Central memory CD8-positive, alpha-beta T cell (primary cell): ENCODE data around the gene DLX6.
"Not testable (repeated sequence)": the region's sequence is repeated elsewhere in the genome, so short reads cannot be mapped to it uniquely, and the experiment has no call there.

Experiments
- ATAC-seq: fragments of 150-1000 bp; cut with Tn5 transposase; replicated peaks from 2 replicates; pipeline ENCODE4 v1.10.0; 2022; ENCODE audit warnings: mild to moderate bottlenecking, moderate FRiP score, moderate number of reproducible peaks; ENCODE audit not compliant: poor library complexity, severe bottlenecking; ENCODE audit errors: extremely low read depth
- DNase-seq, 2 donors: peaks; one replicate each; pipeline ENCODE4 v3.0.0; 2021; ENCODE audit warnings: low spot score in 2 of 2
- H3K27ac Mint-ChIP-seq: one replicate; pipeline ENCODE4 v1.8.0; 2022; ENCODE audit warnings: low read depth, mild to moderate bottlenecking, moderate library complexity, mixed read lengths
- H3K27me3 Mint-ChIP-seq: one replicate; pipeline ENCODE4 v1.8.0; 2022; ENCODE audit warnings: mixed read lengths
- H3K36me3 Mint-ChIP-seq: one replicate; pipeline ENCODE4 v1.8.0; 2022; ENCODE audit warnings: mild to moderate bottlenecking, moderate library complexity, mixed read lengths; ENCODE audit not compliant: insufficient read depth
- H3K4me1 Mint-ChIP-seq: one replicate; pipeline ENCODE4 v1.8.0; 2022; ENCODE audit warnings: mixed read lengths
- H3K4me3 Mint-ChIP-seq: one replicate; pipeline ENCODE4 v1.8.0; 2022; ENCODE audit warnings: mild to moderate bottlenecking, moderate library complexity, mixed read lengths
- H3K9me3 Mint-ChIP-seq: one replicate; pipeline ENCODE4 v1.8.0; 2022; ENCODE audit warnings: mixed read lengths

Gene DLX6

DNA sequence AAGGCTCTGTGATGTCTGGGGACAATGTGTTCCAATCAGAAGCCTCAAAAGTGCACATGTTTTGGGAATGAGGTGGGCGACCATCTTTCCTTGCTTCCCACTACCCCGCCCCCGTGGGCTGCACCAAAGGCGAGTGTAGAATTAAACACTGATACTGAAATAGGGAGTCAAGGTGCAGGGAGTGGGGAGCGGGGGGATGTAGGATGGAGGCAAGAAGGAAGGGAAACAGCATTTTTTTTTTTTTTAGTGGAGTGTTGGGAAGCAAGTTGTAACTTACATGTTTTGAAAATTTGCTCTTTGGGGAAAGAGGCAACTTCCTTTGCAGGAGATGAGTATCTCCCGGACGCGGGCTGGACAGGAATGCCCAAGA, 19.8 kb downstream of the DLX6 start:
- H3K36me3 Mint-ChIP-seq = peaks cover 2% of the 10 kb centered on the region
- peaks cover 35% of the 10 kb centered on the region for H3K4me1 Mint-ChIP-seq
- ATAC-seq (no peak), DNase-seq (no peak)
- no peak overlapping the region for H3K4me3 Mint-ChIP-seq
- H3K27ac Mint-ChIP-seq = no peak overlapping the region
- peaks cover 91% of the 10 kb centered on the region for H3K27me3 Mint-ChIP-seq
- H3K9me3 Mint-ChIP-seq = no peaks in the 10 kb centered on the region

DNA sequence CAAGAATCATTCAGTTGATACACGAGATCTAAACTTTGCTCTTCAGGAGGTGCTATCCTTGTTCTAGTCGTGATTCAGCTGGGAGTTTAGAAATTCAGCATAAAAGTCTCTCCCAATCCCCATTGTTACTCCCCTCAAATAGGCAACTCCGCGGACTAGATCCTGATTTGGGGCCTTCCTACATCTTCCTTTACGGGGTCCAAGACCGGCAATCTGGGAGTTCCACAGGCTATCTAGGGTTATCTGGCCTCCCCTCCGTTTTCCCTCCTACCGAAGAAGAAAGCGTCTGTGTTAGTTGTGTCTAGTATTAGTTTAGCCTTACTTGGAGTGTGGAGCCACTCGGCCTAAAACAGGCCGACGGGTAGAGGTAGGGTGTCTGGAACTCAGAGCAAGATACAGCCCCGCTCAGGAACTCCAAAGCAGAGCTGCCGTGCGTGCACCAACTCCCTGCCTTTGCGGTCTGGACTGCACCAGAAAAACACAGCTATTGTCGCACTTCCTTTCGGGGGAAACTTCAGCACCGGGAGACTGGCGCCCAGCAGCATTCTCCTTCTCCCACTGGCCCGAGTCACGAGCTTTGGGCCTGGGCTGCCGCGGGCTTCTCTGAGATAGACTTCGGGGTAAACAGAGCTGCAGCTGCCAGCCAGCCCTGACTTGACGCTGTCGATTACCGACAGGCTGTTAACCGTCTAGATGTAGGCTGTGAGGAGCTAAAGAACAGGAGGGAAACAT, 20.8 kb downstream of the DLX6 start:
- no peak overlapping the region for H3K27ac Mint-ChIP-seq
- peaks cover 35% of the 10 kb centered on the region for H3K4me1 Mint-ChIP-seq
- DNase-seq = no peak
- no peaks in the 10 kb centered on the region for H3K9me3 Mint-ChIP-seq
- H3K36me3 Mint-ChIP-seq = peaks cover 2% of the 10 kb centered on the region
- peaks cover 88% of the 10 kb centered on the region for H3K27me3 Mint-ChIP-seq
- ATAC-seq = no peak
- peak overlapping the region; percentile 34 for H3K4me3 Mint-ChIP-seq

DNA sequence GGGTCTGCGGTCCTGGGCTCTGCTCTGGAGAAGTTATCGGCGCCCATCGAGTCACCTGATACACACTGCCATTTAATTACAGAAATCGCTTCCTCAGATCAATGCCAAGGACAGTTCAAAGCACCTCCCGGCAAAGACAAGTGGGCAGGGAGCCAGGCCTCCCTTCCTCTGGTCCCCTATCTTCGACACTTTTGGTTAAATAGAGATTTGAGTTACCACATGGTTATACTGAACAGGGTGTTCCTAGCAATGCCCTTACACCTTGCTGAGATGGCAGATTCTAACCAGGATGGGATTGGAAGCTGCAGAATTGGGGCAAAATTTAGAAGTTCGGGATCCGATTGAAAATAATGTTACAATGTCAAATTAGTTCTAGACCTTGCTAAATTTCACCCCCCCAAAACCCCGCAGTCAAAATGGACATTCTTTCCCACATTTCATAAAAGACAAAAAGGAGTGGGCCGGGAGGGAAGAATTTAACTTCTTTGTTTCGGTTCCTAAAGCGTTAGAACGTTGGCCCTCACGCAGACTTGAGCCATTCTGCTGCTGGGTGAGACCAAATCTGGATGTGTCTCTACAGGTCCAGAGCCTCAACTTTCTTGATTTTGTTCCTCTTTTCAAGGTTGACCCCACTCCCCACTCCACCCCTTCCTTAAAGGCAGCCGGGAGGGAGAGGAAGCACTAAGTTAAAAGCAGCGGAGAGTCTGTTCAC, 21.5 kb downstream of the DLX6 start:
- H3K4me3 Mint-ChIP-seq = peak overlapping the region; percentile 59
- ATAC-seq = no peak
- no peak for DNase-seq
- peaks cover 90% of the 10 kb centered on the region for H3K27me3 Mint-ChIP-seq
- no peak overlapping the region for H3K27ac Mint-ChIP-seq
- peaks cover 2% of the 10 kb centered on the region for H3K36me3 Mint-ChIP-seq
- no peaks in the 10 kb centered on the region for H3K9me3 Mint-ChIP-seq
- H3K4me1 Mint-ChIP-seq = peaks cover 35% of the 10 kb centered on the region

GRCh38 chr7:97027427-97028234, 22.3 kb downstream of the DLX6 start:
- ATAC-seq (peak; percentile 61), DNase-seq (peak; percentile 36 to 42)
- Mint-ChIP-seq H3K27me3 (peaks cover 90% of the 10 kb centered on the region), H3K36me3 (peaks cover 2% of the 10 kb centered on the region), H3K27ac (no peak overlapping the region), H3K4me3 (peak overlapping the region; percentile 59), H3K9me3 (no peaks in the 10 kb centered on the region), H3K4me1 (peaks cover 35% of the 10 kb centered on the region)

- not testable (repeated sequence) for H3K27ac Mint-ChIP-seq, H3K4me1 Mint-ChIP-seq, H3K36me3 Mint-ChIP-seq, DNase-seq, H3K4me3 Mint-ChIP-seq, H3K9me3 Mint-ChIP-seq, ATAC-seq
- peaks cover 28% of the 10 kb centered on the region for H3K27me3 Mint-ChIP-seq
These were observed 29.0 kb downstream of the DLX6 start for GRCh38 chr7:97034213-97034852.

GRCh38 chr7:97039374-97040065, 34.2 kb downstream of the DLX6 start:
- Mint-ChIP-seq H3K9me3 (no peaks in the 10 kb centered on the region), H3K27ac (no peak overlapping the region), H3K36me3 (no peaks in the 10 kb centered on the region), H3K4me3 (no peak overlapping the region), H3K4me1 (no peaks in the 10 kb centered on the region), H3K27me3 (peaks cover 44% of the 10 kb centered on the region)
- ATAC-seq = no peak
- DNase-seq = no peak

DNA sequence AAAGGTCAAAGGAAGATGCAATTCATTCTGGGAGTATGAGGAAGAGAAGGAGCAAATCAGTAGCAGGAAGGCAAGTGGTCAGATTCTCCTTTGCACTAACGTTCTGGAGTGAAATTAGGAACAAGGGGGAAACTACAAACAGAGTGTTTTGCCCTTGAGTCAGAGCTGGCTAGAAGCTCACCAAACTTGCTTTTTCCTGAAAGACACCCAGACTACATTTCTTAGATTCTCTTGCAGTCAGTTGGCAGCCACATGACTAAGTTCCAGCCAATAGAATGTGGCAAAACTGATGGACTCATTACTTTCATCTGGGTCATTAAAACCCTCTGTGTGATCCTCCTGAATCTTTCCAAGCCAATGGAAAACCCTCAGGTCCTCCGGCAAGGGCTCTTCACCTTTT, 37.9 kb downstream of the DLX6 start:
- no peak overlapping the region for H3K27ac Mint-ChIP-seq
- no peaks in the 10 kb centered on the region for H3K4me1 Mint-ChIP-seq
- H3K9me3 Mint-ChIP-seq = no peaks in the 10 kb centered on the region
- H3K4me3 Mint-ChIP-seq = no peak overlapping the region
- no peaks in the 10 kb centered on the region for H3K36me3 Mint-ChIP-seq
- ATAC-seq (no peak), DNase-seq (no peak)
- peaks cover 61% of the 10 kb centered on the region for H3K27me3 Mint-ChIP-seq
